GM18508 (cell line): ENCODE results near the gene GABPB1.

Experiments
- ATAC-seq: cut with Tn5 transposase; IDR thresholded peaks from one replicate; pipeline ENCODE4 v1.9.1; 2021; ENCODE audit warnings: moderate number of reproducible peaks; ENCODE audit not compliant: insufficient read depth, unreplicated experiment

The GABPB1 gene

GRCh38 chr15:50281427-50281826, 73.6 kb downstream of the GABPB1 start:
- no peak for ATAC-seq

DNA sequence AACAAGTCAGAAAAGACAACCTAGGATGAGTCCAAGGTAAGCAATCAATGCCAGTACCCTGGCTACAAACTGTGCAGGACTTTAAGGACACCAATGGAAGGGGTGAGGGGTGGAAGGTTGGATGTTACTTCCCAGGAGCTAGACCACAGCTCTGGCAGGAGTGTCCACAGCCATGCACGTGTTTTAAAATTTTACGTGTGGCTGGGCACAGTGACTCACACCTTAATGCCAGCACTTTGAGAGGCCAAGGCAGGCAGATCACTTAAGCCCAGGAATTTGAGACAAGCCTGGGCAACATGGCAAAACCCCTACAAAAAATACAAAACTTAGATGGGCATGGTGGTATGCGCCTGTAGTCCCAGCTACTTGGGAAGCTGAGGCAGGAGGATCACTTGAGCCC, 74.7 kb downstream of the GABPB1 start:
- ATAC-seq: no peak

DNA sequence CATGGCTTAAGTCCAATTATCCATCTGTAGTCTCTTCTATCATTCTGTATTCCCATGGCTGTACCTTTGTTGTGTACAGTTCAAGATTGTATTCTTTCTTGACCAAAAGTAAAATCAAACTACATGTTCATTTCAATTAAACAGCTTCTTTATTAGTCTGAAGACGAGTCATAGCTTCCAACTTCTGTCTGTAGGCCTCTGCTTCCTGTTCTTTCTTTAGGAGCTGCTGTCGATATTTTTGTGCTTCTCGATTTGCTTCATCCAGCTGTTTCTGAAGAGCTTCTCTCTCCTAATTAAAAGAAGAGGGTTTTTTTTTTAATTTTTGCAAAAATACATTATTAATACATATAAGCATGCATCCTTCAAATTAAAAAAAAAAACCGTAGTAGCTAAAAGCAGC, 76.5 kb downstream of the GABPB1 start:
- no peak for ATAC-seq

GRCh38 chr15:50277370-50277769, 77.6 kb downstream of the GABPB1 start:
- ATAC-seq: no peak

- ATAC-seq: no peak
Measured at GRCh38 chr15:50275908-50276307, 79.1 kb downstream of the GABPB1 start.

GRCh38 chr15:50275091-50275490, 79.9 kb downstream of the GABPB1 start:
- no peak for ATAC-seq

DNA sequence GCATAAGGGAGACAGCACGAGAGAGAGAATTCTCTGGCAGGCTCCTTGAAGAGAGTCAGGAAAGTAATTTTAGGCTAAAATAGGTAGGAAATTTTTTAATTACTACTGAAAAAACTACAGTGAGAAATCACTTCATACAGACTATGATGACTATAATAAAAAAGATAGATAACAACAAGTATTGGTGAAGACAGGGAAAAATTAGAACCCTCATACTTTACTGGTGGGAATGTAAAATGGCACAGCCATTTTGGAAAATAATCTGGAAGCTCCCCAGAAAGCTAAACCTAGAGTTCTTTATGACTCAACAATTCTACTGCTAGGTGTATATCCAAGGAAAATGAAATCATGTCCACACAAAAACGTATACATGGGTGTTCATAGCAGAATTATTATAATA, 87.4 kb downstream of the GABPB1 start:
- ATAC-seq: no peak

GRCh38 chr15:50265620-50266019, 89.4 kb downstream of the GABPB1 start, which contains the start of gene HDC:
Gene HDC, minus strand, starts transcription at chr15:50265726. Its CDS starts 103 bp downstream, at chr15:50265623.
- ATAC-seq: no peak

GRCh38 chr15:50262533-50262932, 92.5 kb downstream of the GABPB1 start:
- no peak for ATAC-seq

DNA sequence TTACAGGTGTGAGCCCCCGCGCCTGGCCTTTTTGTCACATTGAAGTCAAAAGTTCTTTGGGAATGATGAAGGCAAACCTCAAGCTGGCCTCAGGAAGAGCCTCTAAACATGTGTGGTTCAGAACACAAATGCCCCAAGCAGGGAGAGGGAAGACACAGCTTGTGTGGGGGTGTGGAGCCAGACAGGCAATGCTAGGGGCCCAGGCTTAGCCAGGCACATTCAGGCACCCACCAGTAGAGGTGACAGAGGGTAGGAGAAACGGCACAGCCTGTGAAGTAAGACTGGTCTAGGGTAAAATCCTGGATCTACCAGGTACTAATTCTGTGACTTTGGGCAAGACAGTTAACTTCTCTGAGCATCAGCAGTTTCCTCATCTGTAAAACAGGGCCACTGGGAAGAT, 93.0 kb downstream of the GABPB1 start:
- no peak for ATAC-seq

DNA sequence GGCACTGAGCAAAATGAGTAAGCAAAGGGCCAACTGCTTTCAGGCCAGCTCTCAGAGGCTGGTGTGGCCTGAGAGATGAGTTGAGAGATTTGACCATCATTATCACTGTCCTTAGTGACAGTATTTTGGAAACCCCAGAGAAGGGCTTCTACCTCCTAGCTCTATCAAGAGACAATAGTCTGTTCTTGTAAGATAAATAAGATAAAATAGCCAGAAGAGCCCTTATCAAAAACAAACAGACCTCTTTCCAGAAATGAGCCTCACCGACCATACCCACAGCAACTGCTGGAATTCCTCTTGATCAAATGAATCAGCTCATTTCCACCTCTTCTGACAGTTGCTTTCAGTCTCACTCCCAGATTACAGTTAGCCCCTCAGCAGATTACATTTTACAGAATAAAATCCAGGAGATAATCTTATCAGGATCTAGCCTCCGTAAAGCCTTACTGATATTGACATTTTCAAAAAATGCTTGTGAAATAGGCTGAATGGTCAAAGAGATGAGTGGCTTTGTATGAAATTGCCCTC, 94.0 kb downstream of the GABPB1 start:
- peak; percentile 50 for ATAC-seq

DNA sequence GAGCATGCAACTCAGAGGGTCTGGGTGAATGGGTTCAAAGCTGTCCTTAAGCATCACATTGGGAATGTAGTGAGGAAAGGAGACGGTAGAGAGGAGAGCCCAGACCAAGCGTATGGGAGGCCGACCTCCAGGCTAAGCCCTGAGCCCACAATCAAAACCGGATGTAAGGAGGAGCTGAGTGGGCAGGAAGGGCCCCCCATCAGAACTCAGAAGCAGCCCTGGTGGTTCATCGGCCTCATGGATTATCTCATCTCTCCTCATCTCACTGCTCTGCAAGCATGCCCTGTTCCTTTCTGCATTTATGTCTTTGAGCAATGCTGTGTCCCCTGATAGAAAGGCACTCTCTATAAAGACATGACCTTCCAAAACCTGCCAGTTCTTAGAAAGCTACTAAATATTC, 95.7 kb downstream of the GABPB1 start:
- ATAC-seq: no peak

- ATAC-seq: no peak
Measured at GRCh38 chr15:50257924-50258323, 97.1 kb downstream of the GABPB1 start.

DNA sequence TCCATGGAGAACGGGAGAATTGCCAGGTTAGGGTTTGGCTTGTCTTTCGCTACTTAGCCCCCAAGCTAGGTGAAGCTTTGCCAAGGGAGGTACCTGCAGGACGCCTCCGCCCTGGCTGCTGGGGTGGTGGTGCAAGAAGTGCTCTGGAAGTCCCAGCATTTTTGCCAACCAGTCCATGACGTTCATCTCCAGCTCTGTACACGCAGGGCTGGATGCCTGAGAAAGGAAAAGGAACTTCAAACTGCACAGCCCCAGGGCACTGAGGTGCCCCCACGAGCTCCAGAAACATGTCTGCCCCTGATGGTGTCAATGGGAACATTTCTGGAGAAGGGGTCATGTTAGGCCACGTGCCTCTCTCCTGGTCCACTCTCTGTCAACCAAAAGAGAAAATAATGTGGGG, 97.7 kb downstream of the GABPB1 start:
- no peak for ATAC-seq

GRCh38 chr15:50256188-50257041, 98.6 kb downstream of the GABPB1 start:
- ATAC-seq: no peak

- no peak for ATAC-seq
Measured at GRCh38 chr15:50252556-50252955, 102.4 kb downstream of the GABPB1 start.

DNA sequence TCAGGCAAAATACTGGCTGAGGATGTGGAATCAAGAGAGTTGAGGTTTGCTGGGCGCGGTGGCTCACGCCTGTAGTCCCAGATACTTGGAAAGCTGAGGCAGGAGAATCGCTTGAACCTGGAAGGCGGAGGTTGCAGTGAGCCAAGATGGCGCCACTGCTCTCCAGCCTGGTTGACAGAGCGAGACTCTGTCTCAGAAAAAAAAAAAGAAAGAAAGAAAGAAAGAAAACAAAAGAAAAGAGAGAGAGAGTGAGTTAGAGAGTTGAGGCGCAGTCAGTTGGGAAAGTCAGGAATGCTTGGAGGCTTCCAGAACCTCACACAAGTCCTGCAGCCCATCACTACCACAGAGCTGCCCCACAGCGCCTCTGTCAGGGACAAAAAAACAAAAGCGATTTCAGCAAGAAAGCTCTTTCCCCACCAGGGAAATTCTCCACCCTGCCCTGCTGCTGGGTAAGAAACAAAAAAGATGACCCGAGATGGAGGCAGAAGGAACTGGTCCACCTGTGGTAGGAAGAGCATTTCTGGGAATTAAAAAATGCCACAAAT, 103.3 kb downstream of the GABPB1 start:
- ATAC-seq: no peak

DNA sequence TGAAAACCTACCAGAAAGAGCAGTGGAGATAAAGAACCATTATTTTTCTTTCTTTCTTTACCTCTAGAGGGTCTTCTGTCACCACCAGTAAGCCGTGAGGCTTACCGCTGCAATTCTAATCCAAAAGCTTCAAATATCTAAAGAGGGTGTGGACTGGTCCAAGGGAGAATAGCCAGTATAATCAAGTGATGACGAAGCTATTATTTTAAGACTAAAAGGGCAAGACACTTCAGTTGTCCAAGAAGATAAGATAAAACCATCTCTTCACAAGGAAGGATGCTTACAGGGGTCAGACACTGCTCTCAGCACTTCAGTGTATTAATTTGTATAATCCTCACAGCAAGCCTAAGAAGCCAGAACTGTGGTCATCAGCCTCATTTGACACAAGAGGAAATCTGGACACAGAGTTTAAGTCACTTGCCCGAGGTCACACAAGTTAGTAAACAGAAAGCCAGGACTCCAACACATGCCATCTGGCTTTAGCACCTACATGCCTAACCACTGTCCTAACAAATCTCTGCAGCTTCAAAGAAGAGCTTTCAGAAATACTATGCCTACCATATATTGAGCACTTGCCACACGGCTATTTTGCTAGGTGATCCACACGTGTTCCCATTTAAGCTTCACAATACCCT, 104.1 kb downstream of the GABPB1 start:
- no peak for ATAC-seq

DNA sequence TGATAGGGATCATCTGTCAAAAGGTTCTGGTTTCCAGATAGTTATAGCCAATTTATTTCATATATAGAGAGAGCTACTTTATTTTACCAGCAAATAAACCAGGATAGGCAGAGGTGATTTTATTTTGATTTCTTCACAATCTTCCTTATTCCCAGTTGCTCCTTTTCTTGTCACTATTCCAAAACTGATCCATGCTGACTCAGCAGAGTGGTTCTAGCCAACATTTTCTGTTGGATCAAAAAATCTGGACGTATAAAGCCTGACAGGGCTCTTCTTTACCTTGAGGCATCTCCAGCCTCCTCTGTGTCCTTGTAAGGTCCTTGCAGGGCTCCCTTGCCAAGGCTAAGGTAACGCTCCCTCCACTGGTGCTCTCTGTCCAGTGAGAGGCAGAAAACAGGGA, 105.3 kb downstream of the GABPB1 start:
- ATAC-seq: no peak

GRCh38 chr15:50248994-50249582, 105.9 kb downstream of the GABPB1 start:
- no peak for ATAC-seq
